HepG2 (cell line): Measurements from ENCODE around the gene SEPTIN3. TPM values are rescaled to one million over a fixed set of nuclear protein-coding genes. Genes with fewer than 3 reads are reported as not detected.

Source experiments
- KLF9 ChIP-seq: IDR thresholded peaks from 2 replicates; pipeline ENCODE4 v1.6.1; 2016; ENCODE audit warnings: low read depth
- MTF1 ChIP-seq: sonication (generic); formaldehyde crosslinking; IDR thresholded peaks from 2 replicates; pipeline ENCODE4 v1.5.0; 2020; ENCODE audit warnings: missing genetic modification reagents
- ONECUT2 ChIP-seq: sonication (generic); formaldehyde crosslinking; IDR thresholded peaks from 2 replicates; pipeline ENCODE4 v1.4.0; 2020; ENCODE audit warnings: missing genetic modification reagents
- RELA ChIP-seq: sonication (generic); formaldehyde crosslinking; IDR thresholded peaks from 2 replicates; pipeline ENCODE4 v1.4.0; 2020; ENCODE audit warnings: missing genetic modification reagents
- SMYD3 ChIP-seq: sonication (generic); formaldehyde crosslinking; IDR thresholded peaks from 2 replicates; pipeline ENCODE4 v1.8.1; 2023; ENCODE audit warnings: mild to moderate bottlenecking, missing genetic modification reagents
- SOX6 ChIP-seq, 2 experiments: fragments of 450-650 bp in 1 of 2; sonication (generic) in 1 of 2; formaldehyde crosslinking in 1 of 2; IDR thresholded peaks; 2 replicates each; pipeline versions ENCODE4 v1.4.0 to v1.6.1; 2017 to 2020; ENCODE audit warnings: antibody characterized with exemption in 1 of 2, mild to moderate bottlenecking in 1 of 2, missing genetic modification reagents in 1 of 2
- ZNF569 ChIP-seq: sonication (generic); formaldehyde crosslinking; IDR thresholded peaks from 2 replicates; pipeline ENCODE4 v1.5.0; 2020; ENCODE audit warnings: mild to moderate bottlenecking, missing genetic modification reagents, moderate library complexity, borderline replicate concordance
- ZZZ3 ChIP-seq: sonication (generic); formaldehyde crosslinking; IDR thresholded peaks from 2 replicates; pipeline ENCODE4 v1.4.0; 2020; ENCODE audit warnings: missing genetic modification reagents, mild to moderate bottlenecking, borderline replicate concordance
- polyA plus RNA-seq, 8 experiments: library from polyadenylated mRNA; depleted of rRNA in 3 of 8; stranded (reverse) in 7 of 8; unstranded in 1 of 8; fragments of >200 nt; fragmentation: Illumina TruSeq in 4 of 8; extraction: Trizol in 4 of 8; gene quantifications; 2 replicates each; pipeline versions ENCODE4 v1.2.1 to v1.2.3, GENCODE V29; 2011 to 2016; ENCODE audit warnings: low read depth in 4 of 8, missing spikeins in 1 of 8, mixed read lengths in 1 of 8; ENCODE audit not compliant: insufficient read depth in 1 of 8
- total RNA-seq, 5 experiments: library from RNA; depleted of rRNA; stranded (reverse); fragments of >200 nt; fragmentation: Illumina TruSeq; extraction: Trizol; gene quantifications; 2 replicates each; pipeline ENCODE4 v1.2.3, GENCODE V29; 2016; ENCODE audit warnings: low read depth in 1 of 5
- TF ChIP-seq, protein P1 (sequence below): sonication (generic); formaldehyde crosslinking; IDR thresholded peaks from 2 replicates; pipeline ENCODE4 v1.8.1; 2023; ENCODE audit warnings: mild to moderate bottlenecking, inconsistent platforms, moderate library complexity, missing genetic modification reagents, borderline replicate concordance
- TF ChIP-seq, protein P2 (sequence below): sonication (generic); formaldehyde crosslinking; IDR thresholded peaks from 2 replicates; pipeline ENCODE4 v1.4.0; 2020; ENCODE audit warnings: missing genetic modification reagents, mild to moderate bottlenecking, borderline replicate concordance
- TF ChIP-seq, protein P3 (sequence below): sonication (generic); formaldehyde crosslinking; IDR thresholded peaks from 2 replicates; pipeline ENCODE4 v1.4.0; 2020; ENCODE audit warnings: missing genetic modification reagents

The SEPTIN3 gene
- total and polyA plus RNA-seq, 2 of the 13 experiments (the other 11 are each of a cell fraction or from before 2014, with no cell fraction given) = 0.04 TPM; not detected in 1

DNA sequence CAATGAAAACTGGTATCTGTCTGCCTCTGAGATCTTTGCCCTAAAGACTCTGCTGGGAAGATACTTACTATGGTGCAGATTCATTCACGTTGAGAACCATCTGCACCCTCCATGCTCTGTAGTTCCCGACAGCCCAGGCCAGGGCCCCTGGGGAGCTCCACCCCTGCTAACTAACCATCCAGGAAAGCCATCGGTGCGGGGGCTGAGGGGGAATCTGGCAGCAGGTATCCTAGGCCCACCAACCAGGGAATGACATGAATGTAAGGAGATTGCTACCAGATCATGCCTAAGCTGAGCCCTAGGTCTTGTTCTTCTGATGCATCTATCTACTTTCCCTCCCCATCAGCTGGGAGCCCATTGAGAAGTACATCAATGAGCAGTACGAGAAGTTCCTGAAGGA is 18.0 kb downstream of the SEPTIN3 start (continued):
- TF ChIP-seq, protein P1, sequence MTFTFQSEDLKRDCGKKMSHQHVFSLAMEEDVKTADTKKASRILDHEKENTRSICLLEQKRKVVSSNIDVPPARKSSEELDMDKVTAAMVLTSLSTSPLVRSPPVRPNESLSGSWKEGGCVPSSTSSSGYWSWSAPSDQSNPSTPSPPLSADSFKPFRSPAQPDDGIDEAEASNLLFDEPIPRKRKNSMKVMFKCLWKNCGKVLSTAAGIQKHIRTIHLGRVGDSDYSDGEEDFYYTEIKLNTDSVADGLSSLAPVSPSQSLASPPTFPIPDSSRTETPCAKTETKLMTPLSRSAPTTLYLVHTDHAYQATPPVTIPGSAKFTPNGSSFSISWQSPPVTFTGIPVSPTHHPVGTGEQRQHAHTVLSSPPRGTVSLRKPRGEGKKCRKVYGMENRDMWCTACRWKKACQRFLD (CRISPR knock-in tag) = no peak
- TF ChIP-seq KLF9 (no peak), ZNF569 (CRISPR knock-in tag) (no peak), ONECUT2 (CRISPR knock-in tag) (no peak), SOX6 (IDR thresholded peaks at IDR 0.05) (no peak), SOX6 (CRISPR knock-in tag; IDR thresholded peaks at IDR 0.05) (no peak), MTF1 (no peak), SMYD3 (no peak), RELA (CRISPR knock-in tag) (no peak), ZZZ3 (CRISPR knock-in tag) (no peak)
- TF ChIP-seq, protein P2, sequence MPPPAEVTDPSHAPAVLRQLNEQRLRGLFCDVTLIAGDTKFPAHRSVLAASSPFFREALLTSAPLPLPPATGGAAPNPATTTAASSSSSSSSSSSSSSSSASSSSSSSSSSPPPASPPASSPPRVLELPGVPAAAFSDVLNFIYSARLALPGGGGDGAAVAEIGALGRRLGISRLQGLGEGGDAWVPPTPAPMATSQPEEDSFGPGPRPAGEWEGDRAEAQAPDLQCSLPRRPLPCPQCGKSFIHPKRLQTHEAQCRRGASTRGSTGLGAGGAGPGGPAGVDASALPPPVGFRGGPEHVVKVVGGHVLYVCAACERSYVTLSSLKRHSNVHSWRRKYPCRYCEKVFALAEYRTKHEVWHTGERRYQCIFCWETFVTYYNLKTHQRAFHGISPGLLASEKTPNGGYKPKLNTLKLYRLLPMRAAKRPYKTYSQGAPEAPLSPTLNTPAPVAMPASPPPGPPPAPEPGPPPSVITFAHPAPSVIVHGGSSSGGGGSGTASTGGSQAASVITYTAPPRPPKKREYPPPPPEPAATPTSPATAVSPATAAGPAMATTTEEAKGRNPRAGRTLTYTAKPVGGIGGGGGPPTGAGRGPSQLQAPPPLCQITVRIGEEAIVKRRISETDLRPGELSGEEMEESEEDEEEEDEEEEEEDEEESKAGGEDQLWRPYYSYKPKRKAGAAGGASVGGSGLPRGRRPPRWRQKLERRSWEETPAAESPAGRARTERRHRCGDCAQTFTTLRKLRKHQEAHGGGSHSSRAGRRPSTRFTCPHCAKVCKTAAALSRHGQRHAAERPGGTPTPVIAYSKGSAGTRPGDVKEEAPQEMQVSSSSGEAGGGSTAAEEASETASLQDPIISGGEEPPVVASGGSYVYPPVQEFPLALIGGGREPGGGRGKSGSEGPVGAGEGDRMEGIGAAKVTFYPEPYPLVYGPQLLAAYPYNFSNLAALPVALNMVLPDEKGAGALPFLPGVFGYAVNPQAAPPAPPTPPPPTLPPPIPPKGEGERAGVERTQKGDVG (CRISPR knock-in tag) = no peak
- TF ChIP-seq, protein P3, sequence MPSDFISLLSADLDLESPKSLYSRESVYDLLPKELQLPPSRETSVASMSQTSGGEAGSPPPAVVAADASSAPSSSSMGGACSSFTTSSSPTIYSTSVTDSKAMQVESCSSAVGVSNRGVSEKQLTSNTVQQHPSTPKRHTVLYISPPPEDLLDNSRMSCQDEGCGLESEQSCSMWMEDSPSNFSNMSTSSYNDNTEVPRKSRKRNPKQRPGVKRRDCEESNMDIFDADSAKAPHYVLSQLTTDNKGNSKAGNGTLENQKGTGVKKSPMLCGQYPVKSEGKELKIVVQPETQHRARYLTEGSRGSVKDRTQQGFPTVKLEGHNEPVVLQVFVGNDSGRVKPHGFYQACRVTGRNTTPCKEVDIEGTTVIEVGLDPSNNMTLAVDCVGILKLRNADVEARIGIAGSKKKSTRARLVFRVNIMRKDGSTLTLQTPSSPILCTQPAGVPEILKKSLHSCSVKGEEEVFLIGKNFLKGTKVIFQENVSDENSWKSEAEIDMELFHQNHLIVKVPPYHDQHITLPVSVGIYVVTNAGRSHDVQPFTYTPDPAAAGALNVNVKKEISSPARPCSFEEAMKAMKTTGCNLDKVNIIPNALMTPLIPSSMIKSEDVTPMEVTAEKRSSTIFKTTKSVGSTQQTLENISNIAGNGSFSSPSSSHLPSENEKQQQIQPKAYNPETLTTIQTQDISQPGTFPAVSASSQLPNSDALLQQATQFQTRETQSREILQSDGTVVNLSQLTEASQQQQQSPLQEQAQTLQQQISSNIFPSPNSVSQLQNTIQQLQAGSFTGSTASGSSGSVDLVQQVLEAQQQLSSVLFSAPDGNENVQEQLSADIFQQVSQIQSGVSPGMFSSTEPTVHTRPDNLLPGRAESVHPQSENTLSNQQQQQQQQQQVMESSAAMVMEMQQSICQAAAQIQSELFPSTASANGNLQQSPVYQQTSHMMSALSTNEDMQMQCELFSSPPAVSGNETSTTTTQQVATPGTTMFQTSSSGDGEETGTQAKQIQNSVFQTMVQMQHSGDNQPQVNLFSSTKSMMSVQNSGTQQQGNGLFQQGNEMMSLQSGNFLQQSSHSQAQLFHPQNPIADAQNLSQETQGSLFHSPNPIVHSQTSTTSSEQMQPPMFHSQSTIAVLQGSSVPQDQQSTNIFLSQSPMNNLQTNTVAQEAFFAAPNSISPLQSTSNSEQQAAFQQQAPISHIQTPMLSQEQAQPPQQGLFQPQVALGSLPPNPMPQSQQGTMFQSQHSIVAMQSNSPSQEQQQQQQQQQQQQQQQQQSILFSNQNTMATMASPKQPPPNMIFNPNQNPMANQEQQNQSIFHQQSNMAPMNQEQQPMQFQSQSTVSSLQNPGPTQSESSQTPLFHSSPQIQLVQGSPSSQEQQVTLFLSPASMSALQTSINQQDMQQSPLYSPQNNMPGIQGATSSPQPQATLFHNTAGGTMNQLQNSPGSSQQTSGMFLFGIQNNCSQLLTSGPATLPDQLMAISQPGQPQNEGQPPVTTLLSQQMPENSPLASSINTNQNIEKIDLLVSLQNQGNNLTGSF (CRISPR knock-in tag) = no peak
